ENCODE measurements around the gene CEP112. TPM values are rescaled to one million over a fixed set of nuclear protein-coding genes. Genes with fewer than 3 reads are reported as not detected.

Gene CEP112
- total and polyA plus RNA-seq, 2 of the 8 experiments (the other 6 are each of a cell fraction or from before 2014, with no cell fraction given): 0.62 to 3.1 TPM

- no peak overlapping the region for H3K4ac ChIP-seq (replicated peaks; ENCODE audit: insufficient read length, low read depth, low read length)
- H4K20me1 ChIP-seq (replicated peaks in 1 of 2; ENCODE audit: control insufficient read depth in 1 of 2, insufficient read depth in 2 of 2, low read length in 2 of 2): no peaks in the 10 kb centered on the region
- H2BK20ac ChIP-seq (ENCODE audit: low read length): 0 out of 2 replicates have a peak overlapping the region, but pooled peaks have one; percentile 50
- H3K79me2 ChIP-seq (ENCODE audit: control insufficient read depth in 1 of 2, insufficient read depth in 2 of 2, low read length in 2 of 2): no peaks in the 10 kb centered on the region
- no peak overlapping the region for H2AFZ ChIP-seq (ENCODE audit: low read length)
- no peak overlapping the region for H3K23ac ChIP-seq (ENCODE audit: insufficient read length)
- H2BK15ac ChIP-seq (ENCODE audit: low read length): peak overlapping the region; percentile 82; the same call in 1 of the 2 replicates
- DNase-seq (ENCODE audit: low read depth in 1 of 2, low spot score in 2 of 2) (no peak), FAIRE-seq (no peak)
- no peaks in the 10 kb centered on the region for H3K79me1 ChIP-seq (ENCODE audit: low read depth, low read length)
- peaks cover 0 to 9% (median 6%) of the 10 kb centered on the region in 4 experiments; a peak in 6 of 7 replicates for H3K4me1 ChIP-seq (replicated peaks in 1 of 4; ENCODE audit: control insufficient read depth in 3 of 4, insufficient read depth in 4 of 4, low read length in 3 of 4)
- ChIA-PET POLR2A (ENCODE audit: partially characterized antibody) (interaction anchor here (1.0 to 3.3 kb wide), 3 partner anchors 10 to 309 kb away, joined by 3 to 26 read pairs (median 4); no protein-coding TSS in a partner anchor), CTCF (ENCODE audit: partially characterized antibody) (interaction anchor here (0.7 to 4.8 kb wide), 10 partner anchors 8 to 211 kb away, joined by 3 to 24 read pairs (median 4); no protein-coding TSS in a partner anchor)
- no peak overlapping the region for H3K56ac ChIP-seq (replicated peaks; ENCODE audit: insufficient read length, low read depth, low read length)
- WGBS, 2 experiments (ENCODE audit: extremely low coverage in 1 of 2, insufficient coverage in 1 of 2, insufficient read length in 1 of 2, insufficient replicate concordance in 2 of 2, low coverage in 1 of 2, low lambda C conversion rate in 2 of 2, missing lambda C conversion rate in 1 of 2): 71% methylated on average over 9 of the region's 9 CpGs; no CpG with 5 or more reads in 1 of the 2 experiments
- no peak overlapping the region for H3K27ac ChIP-seq (ENCODE audit: low read depth, low read length)
- no peak overlapping the region for H4K5ac ChIP-seq (ENCODE audit: insufficient read length, low read depth, low read length)
- peak overlapping the region; percentile 89; the same call in 1 of the 2 replicates for H2BK12ac ChIP-seq (ENCODE audit: low read depth, low read length)
- no peak overlapping the region for H2BK120ac ChIP-seq (replicated peaks; ENCODE audit: low read depth, low read length)
- H2BK5ac ChIP-seq (ENCODE audit: low read depth, low read length): no peak overlapping the region
- no peaks in the 10 kb centered on the region for H3K36me3 ChIP-seq (ENCODE audit: control insufficient read depth in 2 of 4, insufficient read depth in 4 of 4, low read length in 3 of 4)
- H3K9ac ChIP-seq (replicated peaks in 1 of 4; ENCODE audit: extremely low read depth in 1 of 4, low read depth in 3 of 4, low read length in 3 of 4): no peak overlapping the region; a peak in 1 of 7 replicates
- 0 out of 2 replicates have a peak overlapping the region, but pooled peaks have one; percentile 67 for H2AK5ac ChIP-seq (ENCODE audit: low read depth, low read length)
- no peak overlapping the region for H3K18ac ChIP-seq (ENCODE audit: extremely low read depth, low read length)
- no peak overlapping the region for H4K8ac ChIP-seq (ENCODE audit: extremely low read depth, insufficient read depth, low read length)
- TF ChIP-seq TBP (IDR thresholded peaks at IDR 0.05; ENCODE audit: low read depth, low read length) (no peak), ASH2L (IDR thresholded peaks at IDR 0.05; ENCODE audit: low read length) (no peak), NRF1 (IDR thresholded peaks at IDR 0.05; ENCODE audit: low read depth, low read length) (no peak), JUN (IDR thresholded peaks at IDR 0.05; ENCODE audit: low read depth, low read length) (no peak), KDM4A (IDR thresholded peaks at IDR 0.05; ENCODE audit: low read depth, low read length, severe bottlenecking) (no peak)
- no peaks in the 10 kb centered on the region for H3K27me3 ChIP-seq (replicated peaks in 1 of 4; ENCODE audit: control insufficient read depth in 3 of 4, extremely low read depth in 1 of 4, insufficient read depth in 3 of 4, low read length in 3 of 4)
- no peaks in the 10 kb centered on the region for H3K9me3 ChIP-seq (ENCODE audit: insufficient read depth in 2 of 2, low read depth in 1 of 2, low read length in 1 of 2)
- peak overlapping the region in 1 of 2 experiments; percentile 31; a peak in 1 of 4 replicates for H3K4me2 ChIP-seq (ENCODE audit: insufficient read depth in 1 of 2, low read depth in 2 of 2, low read length in 2 of 2)
- no peaks in the 10 kb centered on the region for H3K23me2 ChIP-seq (ENCODE audit: low read depth, low read length)
- H3K4me3 ChIP-seq (ENCODE audit: extremely low read depth in 1 of 4, insufficient read depth in 2 of 4, low read depth in 3 of 4, low read length in 4 of 4): no peak overlapping the region
- peak overlapping the region; percentile 1 for H4K91ac ChIP-seq (replicated peaks; ENCODE audit: insufficient read length, low read length)
- H3K14ac ChIP-seq (ENCODE audit: insufficient read length): no peak overlapping the region
Measured at GRCh38 chr17:65586899-65587298, 605.0 kb downstream of the CEP112 start.

Data from H1 (cell line).